Fibroblast of villous mesenchyme (primary cell): ENCODE data around the gene PRTG. TPM values are rescaled to one million over a fixed set of nuclear protein-coding genes. Genes with fewer than 3 reads are reported as not detected.
"Not testable (repeated sequence)": the region's sequence is repeated elsewhere in the genome, so short reads cannot be mapped to it uniquely, and the experiment has no call there.

Source experiments
- DNase-seq: peaks from one replicate; pipeline ENCODE4 v3.0.0-alpha.2; 2010; ENCODE audit warnings: low read depth
- H3K4me3 ChIP-seq: 2 replicates; pipeline ENCODE4 v1.5.1; 2011; ENCODE audit warnings: low read depth, mild to moderate bottlenecking, low read length
- total RNA-seq: library from RNA; depleted of rRNA; stranded (reverse); fragments of >200 nt; gene quantifications from 2 replicates; pipeline ENCODE4 v1.2.3, GENCODE V29; 2012
- TF ChIP-seq, protein P1 (sequence below): IDR thresholded peaks from 2 replicates; pipeline ENCODE4 v1.5.1; 2012; ENCODE audit warnings: low read depth, mild to moderate bottlenecking, low read length; ENCODE audit not compliant: insufficient read depth

The PRTG gene
- total RNA-seq, 1 donor: 6.9 TPM

DNA sequence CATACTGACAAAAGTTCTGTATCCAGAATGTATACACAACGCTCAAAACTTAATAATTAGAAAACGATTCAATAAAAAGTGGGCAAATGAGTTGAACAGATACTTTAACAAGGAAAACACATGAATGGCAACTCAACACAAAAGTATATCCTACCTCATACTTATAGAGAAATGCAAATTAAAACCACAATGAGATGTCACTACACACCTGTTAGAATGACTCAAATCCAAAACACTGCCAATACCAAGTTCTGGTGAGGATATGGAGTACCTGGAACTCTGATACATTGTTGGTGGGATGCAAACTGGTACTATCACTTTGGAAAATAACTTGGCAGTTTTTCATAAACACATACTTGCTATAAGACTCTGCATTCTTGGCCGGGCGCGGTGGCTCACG lies 42.1 kb downstream of the PRTG start:
- H3K4me3 ChIP-seq: no peak overlapping the region
- TF ChIP-seq, protein P1, sequence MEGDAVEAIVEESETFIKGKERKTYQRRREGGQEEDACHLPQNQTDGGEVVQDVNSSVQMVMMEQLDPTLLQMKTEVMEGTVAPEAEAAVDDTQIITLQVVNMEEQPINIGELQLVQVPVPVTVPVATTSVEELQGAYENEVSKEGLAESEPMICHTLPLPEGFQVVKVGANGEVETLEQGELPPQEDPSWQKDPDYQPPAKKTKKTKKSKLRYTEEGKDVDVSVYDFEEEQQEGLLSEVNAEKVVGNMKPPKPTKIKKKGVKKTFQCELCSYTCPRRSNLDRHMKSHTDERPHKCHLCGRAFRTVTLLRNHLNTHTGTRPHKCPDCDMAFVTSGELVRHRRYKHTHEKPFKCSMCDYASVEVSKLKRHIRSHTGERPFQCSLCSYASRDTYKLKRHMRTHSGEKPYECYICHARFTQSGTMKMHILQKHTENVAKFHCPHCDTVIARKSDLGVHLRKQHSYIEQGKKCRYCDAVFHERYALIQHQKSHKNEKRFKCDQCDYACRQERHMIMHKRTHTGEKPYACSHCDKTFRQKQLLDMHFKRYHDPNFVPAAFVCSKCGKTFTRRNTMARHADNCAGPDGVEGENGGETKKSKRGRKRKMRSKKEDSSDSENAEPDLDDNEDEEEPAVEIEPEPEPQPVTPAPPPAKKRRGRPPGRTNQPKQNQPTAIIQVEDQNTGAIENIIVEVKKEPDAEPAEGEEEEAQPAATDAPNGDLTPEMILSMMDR: no peak
- no peak for DNase-seq

DNA sequence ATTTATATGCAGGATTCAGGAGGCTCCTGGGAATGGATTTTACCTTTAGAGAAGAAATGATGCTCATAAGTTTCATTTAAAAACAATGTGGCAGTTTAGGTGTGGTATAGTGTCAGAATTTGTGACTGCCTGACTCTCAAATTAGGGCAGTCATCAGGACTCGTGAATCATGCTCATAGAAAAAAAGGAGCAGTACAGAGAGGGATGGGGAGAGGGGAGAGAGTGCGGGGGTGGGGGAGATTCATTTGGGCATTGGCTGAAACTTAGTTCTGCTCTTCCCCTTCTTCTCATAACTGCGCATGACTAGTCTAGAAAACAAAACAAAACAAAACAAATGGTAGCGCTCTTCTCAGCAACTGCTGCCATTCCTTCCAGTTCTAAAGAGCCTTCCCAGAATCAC lies 44.3 kb downstream of the PRTG start:
- H3K4me3 ChIP-seq: no peak overlapping the region
- TF ChIP-seq, protein P1: no peak
- DNase-seq: no peak

DNA sequence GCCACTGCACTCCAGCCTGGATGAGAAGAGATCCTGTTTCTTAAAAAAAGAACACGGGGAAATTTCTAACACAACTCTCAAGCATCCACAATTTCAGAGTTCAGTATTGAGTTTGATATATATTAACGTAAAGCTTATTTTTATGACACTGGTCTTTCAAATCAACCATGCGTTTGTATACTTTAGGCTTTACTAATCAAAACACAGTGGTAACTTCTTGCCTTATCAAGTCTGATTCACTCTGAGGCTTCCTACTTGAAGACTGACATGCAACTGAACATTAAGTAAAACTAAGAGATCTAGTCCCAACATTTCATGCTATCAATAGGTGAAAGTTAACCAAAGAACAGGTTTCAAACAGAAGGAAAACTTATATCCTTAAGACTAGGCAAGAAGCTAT lies 46.7 kb downstream of the PRTG start:
- TF ChIP-seq, protein P1: no peak
- DNase-seq: peak; percentile 88
- no peak overlapping the region for H3K4me3 ChIP-seq

DNA sequence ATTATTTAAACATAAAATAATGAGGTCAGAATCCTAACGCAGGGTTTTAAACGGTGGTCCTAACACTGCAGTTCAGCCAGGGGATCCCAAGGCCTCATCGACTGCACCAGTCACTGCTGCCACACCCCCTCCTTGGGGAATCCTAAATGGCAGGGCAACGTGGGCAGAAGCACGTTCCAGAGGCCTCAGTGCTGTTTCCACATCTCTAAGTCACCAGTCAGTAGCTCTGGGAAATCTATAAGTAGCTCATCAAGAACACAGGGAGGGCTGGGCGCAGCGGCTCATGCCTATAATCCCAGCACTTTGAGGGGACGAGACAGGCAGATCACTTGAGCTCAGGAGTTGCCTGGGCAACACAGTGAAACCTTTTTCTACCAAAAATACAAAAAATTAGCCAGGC lies 47.5 kb downstream of the PRTG start:
- peak; percentile 39 for DNase-seq
- TF ChIP-seq, protein P1: no peak
- no peak overlapping the region for H3K4me3 ChIP-seq

DNA sequence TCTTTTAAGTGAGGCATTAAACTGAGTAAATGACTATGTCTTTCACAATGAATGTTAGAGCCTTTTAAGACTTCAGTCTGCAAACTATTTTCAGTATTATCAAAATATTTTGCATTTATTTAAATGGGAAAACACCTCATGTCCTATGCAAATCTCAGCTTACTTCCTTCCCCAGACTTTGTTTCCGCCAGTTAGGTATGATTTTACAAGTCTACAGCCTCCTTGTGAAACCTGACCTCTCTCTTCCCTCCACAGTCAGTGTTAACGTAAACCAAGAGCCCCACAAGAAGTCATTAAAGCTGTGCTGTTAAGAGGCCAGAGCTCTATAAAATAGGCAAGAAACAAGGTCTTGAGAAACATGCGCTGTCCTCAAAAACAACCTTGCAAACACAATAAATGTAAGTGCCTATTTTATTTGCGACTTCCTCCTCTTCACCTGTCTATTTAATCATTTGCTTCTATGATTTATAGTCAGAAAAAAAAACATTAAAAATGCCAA lies 48.3 kb downstream of the PRTG start:
- peak; percentile 97 for DNase-seq
- TF ChIP-seq, protein P1: no peak

DNA sequence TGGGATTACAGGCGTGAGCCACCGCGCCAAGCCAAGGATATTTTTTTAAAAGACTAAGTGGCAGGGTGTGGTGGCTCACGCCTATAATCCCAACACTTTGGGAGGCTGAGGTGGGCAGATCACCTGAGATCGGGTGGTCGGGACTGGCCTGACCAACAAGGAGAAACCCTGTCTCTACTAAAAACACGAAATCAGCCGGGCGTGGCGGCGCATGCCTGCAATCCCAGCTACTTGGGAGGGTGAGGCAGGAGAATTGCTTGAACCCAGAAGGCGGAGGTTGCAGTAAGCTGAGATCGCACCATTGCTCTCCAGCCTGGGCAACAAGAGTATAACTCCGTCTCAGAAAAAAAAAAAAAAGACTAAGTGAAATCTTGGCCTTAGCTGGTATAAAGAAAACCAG lies 49.8 kb downstream of the PRTG start:
- not testable (repeated sequence) for DNase-seq, H3K4me3 ChIP-seq

More for the DNA sequence above, 48.3 kb downstream of the PRTG start:
- H3K4me3 ChIP-seq: no peak overlapping the region

DNA sequence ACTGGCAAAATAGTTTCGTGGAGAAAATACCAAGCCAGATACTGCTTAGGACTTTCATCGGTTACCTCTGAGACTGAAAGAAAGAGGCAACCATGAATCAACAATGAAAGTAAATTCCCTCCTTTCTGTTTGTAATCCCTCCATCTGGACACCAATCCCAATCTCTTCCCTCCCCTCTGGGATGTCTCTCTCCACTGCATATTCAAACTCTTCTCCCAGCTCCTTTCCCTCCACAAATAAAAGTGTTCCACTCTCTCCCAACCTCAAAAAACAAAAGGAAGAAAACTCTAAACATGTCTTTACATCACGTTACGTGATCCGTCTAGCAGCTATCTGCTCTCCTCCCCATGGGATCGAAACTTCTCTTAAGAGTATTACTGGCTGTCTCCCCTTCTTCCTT lies 55.2 kb downstream of the PRTG start:
- TF ChIP-seq, protein P1: no peak
- no peak overlapping the region for H3K4me3 ChIP-seq
- DNase-seq: no peak
